ENCODE data around the gene MFN2.
"Not testable (repeated sequence)": the region's sequence is repeated elsewhere in the genome, so short reads cannot be mapped to it uniquely, and the experiment has no call there.

MFN2 gene

GRCh38 chr1:12015001-12015491, 34.8 kb downstream of the MFN2 start:
- H3K36me3 Mint-ChIP-seq (ENCODE audit: low read depth), result peaks cover 48% of the 10 kb centered on the region
- H3K27me3 Mint-ChIP-seq, result no peaks in the 10 kb centered on the region
- no peaks in the 10 kb centered on the region for H3K9me3 Mint-ChIP-seq
- peaks cover 33% of the 10 kb centered on the region for H3K4me1 Mint-ChIP-seq (ENCODE audit: low read depth)
- H3K27ac Mint-ChIP-seq, result peak overlapping the region; percentile 87
- no peak for DNase-seq
- H3K4me3 Mint-ChIP-seq, result no peak overlapping the region

DNA sequence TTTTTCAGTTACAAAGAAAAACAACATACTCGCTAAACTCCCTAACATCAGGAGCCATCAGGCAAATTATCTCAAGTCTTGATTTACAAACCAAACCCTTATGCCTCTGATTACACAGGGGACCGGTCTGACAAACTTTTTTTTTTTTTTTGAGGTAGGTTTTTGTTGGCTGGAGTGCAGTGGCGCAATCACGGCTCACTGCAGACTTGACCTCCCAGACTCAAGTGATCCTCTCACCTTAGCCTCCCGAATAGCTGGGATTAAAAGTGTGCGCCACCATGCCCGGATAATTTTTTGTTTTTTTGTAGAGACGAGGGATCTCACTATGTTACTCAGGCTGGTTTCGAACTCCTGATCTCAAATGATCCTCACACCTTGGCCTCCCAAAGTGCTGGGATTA, 35.3 kb downstream of the MFN2 start:
- no peaks in the 10 kb centered on the region for H3K9me3 Mint-ChIP-seq
- no peak for DNase-seq
- peaks cover 45% of the 10 kb centered on the region for H3K36me3 Mint-ChIP-seq (ENCODE audit: low read depth)
- H3K4me3 Mint-ChIP-seq, result no peak overlapping the region
- H3K27ac Mint-ChIP-seq, result peak overlapping the region; percentile 37
- H3K4me1 Mint-ChIP-seq (ENCODE audit: low read depth), result peaks cover 37% of the 10 kb centered on the region
- H3K27me3 Mint-ChIP-seq, result no peaks in the 10 kb centered on the region

GRCh38 chr1:12016182-12016581, 35.9 kb downstream of the MFN2 start:
- Mint-ChIP-seq H3K36me3 (ENCODE audit: low read depth) (peaks cover 38% of the 10 kb centered on the region), H3K27me3 (no peaks in the 10 kb centered on the region), H3K4me1 (ENCODE audit: low read depth) (peaks cover 40% of the 10 kb centered on the region), H3K27ac (no peak overlapping the region), H3K4me3 (no peak overlapping the region), H3K9me3 (no peaks in the 10 kb centered on the region)
- DNase-seq, result no peak

DNA sequence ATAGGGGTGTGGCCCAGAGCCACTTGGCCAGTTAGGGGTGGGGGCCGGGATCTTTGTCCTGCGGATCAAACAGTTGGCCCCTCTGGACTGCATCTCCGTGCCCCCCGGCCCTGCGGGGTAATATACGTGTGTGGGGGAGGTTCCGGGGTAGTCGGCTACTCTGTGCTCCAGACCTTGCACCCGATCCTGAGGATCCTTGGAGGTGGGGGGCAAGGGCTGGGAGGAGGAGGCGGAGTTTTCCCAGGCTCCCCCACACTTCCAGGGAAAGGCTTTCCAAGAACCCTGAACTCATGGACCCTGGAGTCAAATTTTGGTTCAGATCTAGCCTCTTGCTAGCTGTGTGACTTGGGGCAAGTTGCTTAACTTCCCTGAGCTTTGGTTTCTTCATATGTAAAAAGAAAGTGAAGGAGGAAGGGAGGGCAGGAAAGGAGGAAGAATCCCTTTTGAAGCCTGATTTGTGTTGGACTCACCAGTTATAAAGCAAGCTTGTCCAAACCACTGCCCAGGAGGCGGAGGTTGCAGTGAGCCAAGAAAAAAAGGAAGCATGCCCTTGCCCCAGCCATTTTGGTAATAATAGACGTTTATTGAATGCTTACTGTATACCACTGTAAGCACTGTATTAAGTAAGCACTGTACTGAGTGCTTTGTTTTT, 39.7 kb downstream of the MFN2 start:
- no peaks in the 10 kb centered on the region for H3K9me3 Mint-ChIP-seq
- peaks cover 32% of the 10 kb centered on the region for H3K36me3 Mint-ChIP-seq (ENCODE audit: low read depth)
- peak overlapping the region; percentile 90 for H3K27ac Mint-ChIP-seq
- peaks cover 11% of the 10 kb centered on the region for H3K4me1 Mint-ChIP-seq (ENCODE audit: low read depth)
- no peaks in the 10 kb centered on the region for H3K27me3 Mint-ChIP-seq
- no peak for DNase-seq
- H3K4me3 Mint-ChIP-seq, result peak overlapping the region; percentile 86

- H3K36me3 Mint-ChIP-seq (ENCODE audit: low read depth), result peaks cover 48% of the 10 kb centered on the region
- no peak overlapping the region for H3K27ac Mint-ChIP-seq
- peaks cover 10% of the 10 kb centered on the region for H3K4me1 Mint-ChIP-seq (ENCODE audit: low read depth)
- DNase-seq, result no peak
- H3K9me3 Mint-ChIP-seq, result no peaks in the 10 kb centered on the region
- H3K27me3 Mint-ChIP-seq, result no peaks in the 10 kb centered on the region
- H3K4me3 Mint-ChIP-seq, result no peak overlapping the region
Measured at GRCh38 chr1:12021616-12022015, 41.4 kb downstream of the MFN2 start.

DNA sequence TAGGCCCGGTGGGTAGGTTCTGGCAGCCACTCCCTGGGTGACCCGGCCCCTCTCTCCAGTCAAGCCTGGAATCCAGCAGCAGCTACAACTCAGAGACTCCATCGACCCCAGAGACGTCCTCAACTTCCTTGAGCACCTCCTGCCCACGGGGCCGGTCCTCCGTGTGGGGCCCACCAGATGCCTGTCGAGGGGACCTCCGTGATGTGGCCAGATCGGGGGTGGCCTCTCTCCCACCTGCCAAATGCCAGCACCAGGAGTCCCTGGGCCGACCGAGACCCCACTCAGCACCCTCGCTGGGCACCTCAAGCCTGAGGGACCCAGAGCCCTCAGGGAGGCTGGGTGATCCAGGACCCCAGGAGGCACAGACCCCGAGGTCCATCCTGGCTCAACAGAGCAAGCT, 41.8 kb downstream of the MFN2 start:
- DNase-seq, result no peak
- Mint-ChIP-seq H3K27me3 (no peaks in the 10 kb centered on the region), H3K27ac (no peak overlapping the region), H3K36me3 (ENCODE audit: low read depth) (peaks cover 52% of the 10 kb centered on the region), H3K4me1 (ENCODE audit: low read depth) (peaks cover 10% of the 10 kb centered on the region), H3K9me3 (no peaks in the 10 kb centered on the region), H3K4me3 (no peak overlapping the region)

GRCh38 chr1:12026586-12026985, 46.3 kb downstream of the MFN2 start:
- no peaks in the 10 kb centered on the region for H3K9me3 Mint-ChIP-seq
- H3K36me3 Mint-ChIP-seq (ENCODE audit: low read depth), result peaks cover 88% of the 10 kb centered on the region
- no peak overlapping the region for H3K4me3 Mint-ChIP-seq
- no peaks in the 10 kb centered on the region for H3K4me1 Mint-ChIP-seq (ENCODE audit: low read depth)
- H3K27me3 Mint-ChIP-seq, result no peaks in the 10 kb centered on the region
- no peak overlapping the region for H3K27ac Mint-ChIP-seq
- no peak for DNase-seq

DNA sequence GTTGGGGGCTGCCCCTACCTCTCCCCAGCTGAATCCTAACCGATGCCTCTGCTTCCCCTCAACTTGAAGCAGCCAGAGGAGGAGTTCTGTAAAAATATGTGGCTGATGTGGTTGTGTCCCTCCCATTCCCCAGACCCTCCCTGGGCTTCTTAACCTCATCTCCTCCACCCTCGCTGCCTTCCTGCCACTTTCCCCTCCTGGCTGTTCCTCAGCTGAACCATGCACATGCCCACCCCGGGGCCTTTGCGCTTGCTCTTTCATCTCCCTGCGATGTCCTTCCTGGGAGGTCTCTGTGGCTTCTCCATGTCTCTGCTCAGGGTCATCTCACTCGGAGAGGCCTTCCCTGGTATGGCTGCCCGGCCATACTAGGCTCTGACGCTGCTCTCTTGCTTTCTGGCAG, 48.0 kb downstream of the MFN2 start:
- no peak overlapping the region for H3K4me3 Mint-ChIP-seq
- no peaks in the 10 kb centered on the region for H3K4me1 Mint-ChIP-seq (ENCODE audit: low read depth)
- H3K27me3 Mint-ChIP-seq, result no peaks in the 10 kb centered on the region
- H3K27ac Mint-ChIP-seq, result peak overlapping the region; percentile 15
- H3K9me3 Mint-ChIP-seq, result no peaks in the 10 kb centered on the region
- DNase-seq, result no peak
- peaks cover 86% of the 10 kb centered on the region for H3K36me3 Mint-ChIP-seq (ENCODE audit: low read depth)

- H3K27ac Mint-ChIP-seq, result no peak overlapping the region
- H3K27me3 Mint-ChIP-seq, result no peaks in the 10 kb centered on the region
- H3K4me1 Mint-ChIP-seq (ENCODE audit: low read depth), result no peaks in the 10 kb centered on the region
- H3K4me3 Mint-ChIP-seq, result no peak overlapping the region
- DNase-seq, result no peak
- peaks cover 83% of the 10 kb centered on the region for H3K36me3 Mint-ChIP-seq (ENCODE audit: low read depth)
- no peaks in the 10 kb centered on the region for H3K9me3 Mint-ChIP-seq
Measured at GRCh38 chr1:12028957-12029511, 48.8 kb downstream of the MFN2 start.

DNA sequence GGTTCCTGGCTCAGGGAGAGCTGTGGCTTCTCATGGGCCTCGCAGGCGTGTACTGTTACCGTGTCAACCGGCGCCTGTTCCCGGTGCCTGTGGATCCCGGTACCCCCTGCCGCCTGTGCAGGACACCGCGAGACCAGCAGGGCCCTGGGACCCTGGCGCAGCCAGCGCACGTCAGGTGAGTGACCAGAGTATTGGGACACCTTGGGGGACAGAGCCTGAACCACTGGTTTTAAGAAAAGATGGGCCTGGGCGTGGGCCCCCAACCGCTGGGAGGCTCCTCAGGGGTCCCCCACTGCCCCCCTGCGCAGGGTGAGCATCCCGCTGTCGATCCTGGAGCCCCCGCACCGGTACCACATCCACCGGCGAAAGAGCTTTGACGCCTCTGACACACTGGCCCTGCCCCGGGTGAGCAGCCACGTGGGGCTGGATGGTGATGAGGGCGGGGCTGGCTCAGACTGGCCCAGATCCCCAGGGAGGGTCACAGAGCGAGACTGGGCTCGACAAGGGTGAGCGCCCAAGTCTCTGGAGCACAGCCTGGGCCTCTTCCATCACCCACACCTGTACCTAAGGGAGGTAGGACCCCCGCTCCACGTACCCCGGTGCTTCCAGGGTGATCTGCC, 49.6 kb downstream of the MFN2 start:
- DNase-seq, result no peak
- peaks cover 76% of the 10 kb centered on the region for H3K36me3 Mint-ChIP-seq (ENCODE audit: low read depth)
- no peak overlapping the region for H3K27ac Mint-ChIP-seq
- no peaks in the 10 kb centered on the region for H3K27me3 Mint-ChIP-seq
- no peaks in the 10 kb centered on the region for H3K4me1 Mint-ChIP-seq (ENCODE audit: low read depth)
- no peaks in the 10 kb centered on the region for H3K9me3 Mint-ChIP-seq
- H3K4me3 Mint-ChIP-seq, result no peak overlapping the region

DNA sequence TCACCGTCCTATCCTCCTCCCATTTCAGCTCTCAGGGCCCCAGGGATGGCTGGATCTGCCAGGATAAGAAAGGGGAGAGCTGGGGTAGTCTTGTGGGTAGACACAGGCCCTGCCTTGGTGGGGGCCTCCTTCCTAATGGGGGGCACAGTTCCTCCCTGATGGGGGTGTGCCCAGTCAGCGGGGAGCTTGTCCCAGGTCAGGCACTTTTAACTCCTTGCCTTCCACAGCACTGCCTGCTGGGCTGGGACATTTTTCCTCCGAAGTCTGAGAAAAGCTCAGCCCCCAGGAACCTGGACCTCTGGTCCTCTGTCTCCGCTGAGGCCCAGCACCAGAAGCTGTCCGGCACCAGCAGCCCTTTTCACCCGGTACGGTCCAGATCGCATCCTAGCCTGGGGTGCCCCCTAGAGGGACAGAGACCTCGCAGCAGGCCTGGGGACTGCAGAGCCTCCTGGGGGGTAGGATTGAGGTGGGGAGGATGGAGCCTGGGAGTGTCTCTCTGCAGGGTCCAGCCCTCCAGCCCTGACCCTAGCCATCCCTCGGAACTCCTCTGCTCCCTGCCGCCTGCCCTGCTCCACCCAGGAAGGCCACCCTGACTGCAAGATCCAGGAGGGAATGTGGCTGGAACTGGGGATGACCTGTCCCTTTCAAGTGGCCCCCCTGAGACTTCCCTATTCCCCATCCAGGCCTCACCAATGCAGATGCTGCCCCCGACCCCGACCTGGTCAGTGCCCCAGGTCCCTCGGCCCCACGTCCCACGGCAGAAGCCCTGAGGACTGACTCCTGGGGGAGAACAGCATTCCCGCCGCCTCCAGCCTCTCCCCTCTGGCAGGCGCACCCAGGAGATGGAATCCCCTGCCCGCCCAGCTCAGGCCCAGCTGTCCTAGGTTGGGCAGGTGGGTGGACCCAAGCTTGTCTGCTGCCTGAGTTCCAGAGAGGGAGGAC, 51.1 kb downstream of the MFN2 start:
- Mint-ChIP-seq H3K4me3 (no peak overlapping the region), H3K4me1 (ENCODE audit: low read depth) (no peaks in the 10 kb centered on the region), H3K27me3 (no peaks in the 10 kb centered on the region), H3K36me3 (ENCODE audit: low read depth) (peaks cover 61% of the 10 kb centered on the region), H3K27ac (no peak overlapping the region), H3K9me3 (no peaks in the 10 kb centered on the region)
- peak; percentile 60 for DNase-seq

- DNase-seq, result no peak
- Mint-ChIP-seq H3K27ac (no peak overlapping the region), H3K9me3 (no peaks in the 10 kb centered on the region), H3K4me1 (ENCODE audit: low read depth) (no peaks in the 10 kb centered on the region), H3K4me3 (no peak overlapping the region), H3K36me3 (ENCODE audit: low read depth) (peaks cover 52% of the 10 kb centered on the region), H3K27me3 (no peaks in the 10 kb centered on the region)
Measured at GRCh38 chr1:12032161-12032621, 51.9 kb downstream of the MFN2 start.

DNA sequence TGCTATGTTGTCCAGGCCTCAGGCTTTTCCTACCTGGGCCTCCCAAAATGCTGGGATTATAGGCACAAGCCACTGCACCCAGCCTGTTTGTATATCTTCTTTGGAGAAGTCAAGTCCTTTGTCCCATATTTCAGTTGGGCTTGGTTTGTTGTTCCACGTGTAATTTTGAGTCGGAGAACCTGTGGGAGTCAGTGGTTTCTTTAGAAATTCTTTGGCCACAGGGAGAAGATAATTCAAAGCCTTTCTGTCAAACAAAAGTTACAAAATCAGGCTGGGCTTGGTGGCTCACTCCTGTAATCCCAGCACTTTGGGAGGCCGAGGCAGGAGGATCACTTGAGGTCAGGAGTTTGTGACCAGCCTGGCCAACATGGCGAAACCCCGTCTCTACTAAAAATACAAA, 53.2 kb downstream of the MFN2 start:
- peaks cover 41% of the 10 kb centered on the region for H3K36me3 Mint-ChIP-seq (ENCODE audit: low read depth)
- H3K27me3 Mint-ChIP-seq; H3K4me1 Mint-ChIP-seq (ENCODE audit: low read depth); DNase-seq; H3K4me3 Mint-ChIP-seq; H3K27ac Mint-ChIP-seq; H3K9me3 Mint-ChIP-seq: not testable (repeated sequence)

DNA sequence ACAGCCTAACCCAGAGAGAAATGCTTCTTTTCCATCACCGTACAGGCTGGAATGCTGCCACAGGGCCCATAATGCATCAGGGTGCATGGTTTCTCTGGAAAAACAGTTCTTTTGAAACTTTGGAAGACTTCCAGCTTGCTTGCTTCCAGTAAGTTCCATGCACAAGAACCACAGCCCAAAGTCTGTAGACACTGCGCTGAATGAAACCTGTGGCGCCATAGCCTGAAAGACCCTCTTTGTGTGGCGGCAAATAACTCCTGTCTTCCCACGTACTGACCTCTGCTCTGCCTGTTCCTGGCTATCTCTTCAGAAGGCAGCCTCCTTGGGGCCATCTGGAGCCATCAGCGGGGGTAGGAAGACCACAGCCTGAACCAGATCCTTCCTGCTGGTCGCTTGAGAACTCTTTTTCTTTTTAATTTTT, 54.1 kb downstream of the MFN2 start:
- Mint-ChIP-seq H3K4me1 (ENCODE audit: low read depth) (peaks cover 17% of the 10 kb centered on the region), H3K36me3 (ENCODE audit: low read depth) (peaks cover 34% of the 10 kb centered on the region), H3K27me3 (peaks cover 6% of the 10 kb centered on the region), H3K27ac (no peak overlapping the region), H3K4me3 (no peak overlapping the region), H3K9me3 (no peaks in the 10 kb centered on the region)
- DNase-seq, result no peak

Measured in activated T-cell treated with anti-CD3 and anti-CD28 coated beads, Interleukin-2, amount 50 U/mL, for 24 hours (primary cell).